Posterior cingulate gyrus (tissue), 11 donors: ENCODE data around the gene CCDC71L.

Experiments used
- DNase-seq, 10 donors: peaks; one replicate each; pipeline versions ENCODE4 v3.0.0 to v3.0.0-alpha.2; 2020 to 2021; ENCODE audit warnings: mixed read lengths in 3 of 10
- intact Hi-C: fragments of 100-400 bp; cut with DNase I; formaldehyde crosslinking; loops from one replicate; pipeline ENCODE4 v1.15.1; 2023

CCDC71L gene

DNA sequence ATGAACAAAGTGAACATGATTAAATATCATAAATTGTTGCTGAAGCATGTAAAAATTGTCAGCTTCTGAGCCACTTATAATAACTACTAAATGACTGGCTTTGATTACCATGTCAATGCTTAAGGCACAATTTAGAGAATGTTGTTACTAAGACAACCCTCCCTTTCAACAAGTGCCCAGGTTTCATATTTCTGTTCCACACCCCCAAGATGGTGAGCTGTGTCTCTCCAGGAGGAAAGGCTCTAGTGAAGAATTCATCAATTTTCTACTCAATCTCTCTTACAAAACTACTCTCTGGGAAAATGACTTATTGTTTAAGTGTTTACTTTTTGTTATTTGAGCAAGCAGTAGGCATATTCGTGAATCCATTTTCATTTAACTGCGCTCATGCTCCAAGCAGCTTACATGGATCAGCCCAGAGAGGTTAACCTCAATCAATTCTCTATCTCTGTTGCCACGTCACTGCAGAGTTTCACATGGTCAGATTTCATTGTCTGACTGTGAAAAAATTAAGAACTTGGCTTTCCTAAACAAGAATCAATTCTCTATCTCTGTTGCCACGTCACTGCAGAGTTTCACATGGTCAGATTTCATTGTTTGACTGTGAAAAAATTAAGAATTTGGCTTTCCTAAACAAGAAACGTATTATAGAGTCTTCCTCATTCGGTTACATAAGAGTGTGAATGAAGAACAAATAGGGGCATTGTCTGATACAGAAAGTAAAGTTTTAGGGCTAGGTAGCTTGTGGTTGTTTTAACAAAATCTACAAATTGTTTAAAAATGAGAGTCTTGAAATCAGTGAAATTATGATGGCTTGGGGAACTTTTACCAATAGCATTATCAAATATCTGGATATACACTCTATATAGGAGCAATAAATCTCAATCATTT is 49.7 kb downstream of the CCDC71L start:
- intact Hi-C loops: no loop called here
- no peak for DNase-seq

- intact Hi-C loops: no loop called here
- DNase-seq: no peak
Observed at GRCh38 chr7:106609416-106609815, 51.5 kb downstream of the CCDC71L start.

GRCh38 chr7:106608661-106609060 is 52.3 kb downstream of the CCDC71L start:
- DNase-seq: no peak
- intact Hi-C loops: no loop called here
